Adrenal gland (tissue), 5 donors: Measurements from ENCODE around the gene SOCS6.

Source experiments
- CTCF ChIP-seq, 6 experiments: fragments of 450-650 bp in 4 of 6; fragments of 200-600 bp in 2 of 6; sonication (generic) in 1 of 6; IDR thresholded peaks; 1 replicate in 5 of 6; 2 replicates in 1 of 6; pipeline versions ENCODE4 v1.5.1 to v1.8.0; 2016 to 2021; ENCODE audit warnings: antibody characterized with exemption in 6 of 6, mild to moderate bottlenecking in 2 of 6, moderate library complexity in 1 of 6
- POLR2A ChIP-seq, 2 donors: fragments of 450-650 bp; IDR thresholded peaks; one replicate each; pipeline ENCODE4 v1.6.1; 2017; ENCODE audit warnings: antibody characterized with exemption in 2 of 2, mild to moderate bottlenecking in 2 of 2, moderate library complexity in 1 of 2
- donor health status: DM: no; HTN: no; CAD: no.

- TF ChIP-seq CTCF (IDR thresholded peaks at IDR 0.05) (no peak), POLR2A (IDR thresholded peaks at IDR 0.05) (no peak)
Observed at GRCh38 chr18:70334728-70335329, 46.0 kb downstream of the SOCS6 start.
